ENCODE data around the gene AMZ1.

The AMZ1 gene

DNA sequence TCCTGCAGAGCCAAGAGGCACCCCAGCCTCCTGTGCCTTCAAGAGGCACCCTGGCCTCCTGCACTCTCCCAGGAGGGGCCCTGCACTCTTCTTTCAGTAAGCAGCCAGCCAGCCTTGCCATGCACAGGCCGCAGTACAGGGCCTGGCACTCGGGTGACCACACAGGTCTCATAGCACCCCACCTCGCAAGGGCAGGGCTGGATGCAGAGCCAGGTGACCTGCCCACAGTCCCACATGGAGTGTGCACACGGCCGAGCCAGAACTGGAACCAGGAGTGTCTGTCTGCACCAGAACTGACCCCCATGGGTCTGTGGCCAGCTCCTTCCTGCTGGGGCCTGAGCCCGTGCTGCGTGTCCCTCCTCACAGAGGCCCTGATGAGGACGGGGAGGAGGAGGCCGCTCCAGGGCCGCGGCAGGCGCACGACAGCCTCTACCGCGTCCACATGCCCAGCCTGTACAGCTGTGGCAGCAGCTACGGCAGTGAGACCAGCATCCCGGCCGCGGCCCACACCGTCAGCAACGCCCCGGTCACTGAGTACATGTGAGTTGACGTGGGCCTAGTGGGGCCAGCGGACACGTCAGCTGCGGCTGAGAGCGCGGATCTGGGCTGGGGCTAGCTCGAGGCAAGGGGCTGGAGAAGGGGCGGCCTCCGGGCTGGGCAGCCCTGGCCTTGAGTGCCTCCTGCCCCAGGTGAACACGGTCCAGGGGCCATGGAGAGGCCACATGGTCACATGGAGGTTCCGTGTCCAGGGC is 29.9 kb upstream of the AMZ1 start:
- H3K4me3 Mint-ChIP-seq = no peak overlapping the region
- DNase-seq (no peak), ATAC-seq (replicated peaks) (no peak)
- no peaks in the 10 kb centered on the region for H3K27me3 Mint-ChIP-seq
- no peaks in the 10 kb centered on the region for H3K9me3 Mint-ChIP-seq
- H3K27ac Mint-ChIP-seq = no peak overlapping the region
- peaks cover 3% of the 10 kb centered on the region for H3K36me3 Mint-ChIP-seq (ENCODE audit: insufficient read depth)
- peaks cover 0 to 3% of the 10 kb centered on the region in 2 donors for H3K4me1 Mint-ChIP-seq (ENCODE audit: low read depth in 2 of 2)

GRCh38 chr7:2658941-2659340 is 29.1 kb upstream of the AMZ1 start:
- DNase-seq = no peak
- H3K9me3 Mint-ChIP-seq = no peaks in the 10 kb centered on the region
- no peaks in the 10 kb centered on the region for H3K27me3 Mint-ChIP-seq

GRCh38 chr7:2659556-2660358 is 28.2 kb upstream of the AMZ1 start:
- H3K4me1 Mint-ChIP-seq (ENCODE audit: low read depth in 2 of 2) = peaks cover 0 to 3% of the 10 kb centered on the region in 2 donors
- no peak overlapping the region for H3K4me3 Mint-ChIP-seq
- H3K36me3 Mint-ChIP-seq (ENCODE audit: insufficient read depth) = peaks cover 3% of the 10 kb centered on the region
- H3K27me3 Mint-ChIP-seq = no peaks in the 10 kb centered on the region
- no peak overlapping the region for H3K27ac Mint-ChIP-seq
- DNase-seq (no peak), ATAC-seq (replicated peaks) (no peak)
- no peaks in the 10 kb centered on the region for H3K9me3 Mint-ChIP-seq

More at GRCh38 chr7:2658941-2659340, 29.1 kb upstream of the AMZ1 start:
- H3K36me3 Mint-ChIP-seq (ENCODE audit: insufficient read depth) = peaks cover 3% of the 10 kb centered on the region
- no peak for ATAC-seq (replicated peaks)
- peaks cover 0 to 3% of the 10 kb centered on the region in 2 donors for H3K4me1 Mint-ChIP-seq (ENCODE audit: low read depth in 2 of 2)
- H3K27ac Mint-ChIP-seq = no peak overlapping the region
- no peak overlapping the region for H3K4me3 Mint-ChIP-seq

GRCh38 chr7:2660359-2661095 is 27.5 kb upstream of the AMZ1 start:
- ATAC-seq (replicated peaks) = no peak
- Mint-ChIP-seq H3K27ac (no peak overlapping the region), H3K4me3 (no peak overlapping the region), H3K36me3 (ENCODE audit: insufficient read depth) (peaks cover 3% of the 10 kb centered on the region), H3K27me3 (no peaks in the 10 kb centered on the region), H3K4me1 (ENCODE audit: low read depth in 2 of 2) (peaks cover 0 to 3% of the 10 kb centered on the region in 2 donors), H3K9me3 (no peaks in the 10 kb centered on the region)
- DNase-seq = no peak

DNA sequence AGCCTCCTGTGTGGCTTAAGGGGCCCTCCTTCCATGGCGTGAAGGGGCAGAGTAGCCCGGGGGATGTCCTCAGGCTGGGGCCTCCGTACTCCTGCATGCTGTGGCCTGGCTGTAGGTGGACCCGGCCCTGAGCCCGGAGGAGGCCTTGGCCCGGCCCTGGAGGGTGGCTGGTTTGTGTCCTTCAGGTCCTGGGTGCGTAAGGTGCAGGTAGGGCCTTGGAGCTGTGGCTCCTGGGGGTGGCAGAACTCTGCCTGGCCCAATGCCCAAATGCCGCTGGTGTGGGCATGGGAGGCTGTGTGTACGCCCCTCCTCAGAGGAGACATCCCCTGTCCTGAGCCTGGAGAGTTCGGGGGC is 26.9 kb upstream of the AMZ1 start:
- ATAC-seq (replicated peaks) (no peak), DNase-seq (no peak)
- no peaks in the 10 kb centered on the region for H3K9me3 Mint-ChIP-seq
- peaks cover 0 to 3% of the 10 kb centered on the region in 2 donors for H3K4me1 Mint-ChIP-seq (ENCODE audit: low read depth in 2 of 2)
- no peak overlapping the region for H3K4me3 Mint-ChIP-seq
- no peak overlapping the region for H3K27ac Mint-ChIP-seq
- H3K27me3 Mint-ChIP-seq = no peaks in the 10 kb centered on the region
- H3K36me3 Mint-ChIP-seq (ENCODE audit: insufficient read depth) = peaks cover 3% of the 10 kb centered on the region

- H3K4me3 Mint-ChIP-seq = no peak overlapping the region
- peaks cover 0 to under 1% of the 10 kb centered on the region in 2 donors for H3K27me3 Mint-ChIP-seq
- H3K9me3 Mint-ChIP-seq = no peaks in the 10 kb centered on the region
- no peak overlapping the region for H3K27ac Mint-ChIP-seq
- ATAC-seq (replicated peaks) (no peak), DNase-seq (no peak)
- peaks cover 0 to 3% of the 10 kb centered on the region in 2 donors for H3K4me1 Mint-ChIP-seq (ENCODE audit: low read depth in 2 of 2)
- H3K36me3 Mint-ChIP-seq (ENCODE audit: insufficient read depth) = peaks cover 3% of the 10 kb centered on the region
Measured at GRCh38 chr7:2661602-2662272, 26.3 kb upstream of the AMZ1 start.

DNA sequence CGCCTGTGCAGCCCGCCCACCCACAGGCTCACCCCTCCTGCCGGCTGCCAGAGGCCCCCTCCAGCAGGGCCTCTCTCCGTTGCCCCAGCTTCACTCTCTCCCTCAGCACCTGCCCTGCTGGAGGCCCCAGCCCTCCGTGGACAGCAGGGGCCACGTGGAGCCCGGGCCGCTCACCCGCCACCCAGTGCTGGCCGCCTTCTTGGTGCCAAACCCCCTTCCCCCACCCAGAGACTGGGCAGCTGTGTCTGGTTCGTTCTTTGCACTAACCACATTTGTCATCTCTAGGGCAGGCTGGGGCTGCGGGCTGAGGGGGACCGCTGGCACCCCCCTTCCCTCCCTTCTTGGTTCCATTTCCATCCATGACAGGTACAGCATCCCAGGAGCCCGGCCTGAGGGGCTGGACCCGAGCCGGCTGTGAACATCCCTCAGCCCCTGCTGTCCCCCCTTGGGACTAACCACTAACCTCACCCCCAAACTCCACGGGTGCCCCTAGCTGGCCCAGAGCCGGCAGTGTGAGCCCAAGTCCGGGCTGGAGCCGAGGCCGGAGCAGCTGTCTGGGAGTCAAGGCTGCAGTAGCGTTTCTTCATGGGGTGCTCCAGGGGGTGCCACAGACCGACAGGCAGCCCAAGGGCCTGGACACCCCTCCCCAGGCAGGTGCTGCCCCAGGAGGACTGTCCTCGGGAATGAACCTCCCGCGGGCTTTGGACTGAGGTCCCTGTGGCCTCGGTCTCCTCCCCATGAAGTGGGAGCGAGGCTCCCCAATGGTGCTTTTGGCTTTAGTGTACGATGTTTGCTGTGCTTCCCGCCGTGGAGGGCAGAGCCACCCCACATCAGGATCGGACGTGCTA is 25.5 kb upstream of the AMZ1 start:
- DNase-seq = no peak
- Mint-ChIP-seq H3K27ac (no peak overlapping the region), H3K4me1 (ENCODE audit: low read depth in 2 of 2) (no peaks in the 10 kb centered on the region), H3K9me3 (no peaks in the 10 kb centered on the region), H3K4me3 (no peak overlapping the region), H3K36me3 (ENCODE audit: insufficient read depth) (peaks cover 3% of the 10 kb centered on the region), H3K27me3 (peaks cover 6 to 8% of the 10 kb centered on the region in 2 donors)
- ATAC-seq (replicated peaks) = no peak

DNA sequence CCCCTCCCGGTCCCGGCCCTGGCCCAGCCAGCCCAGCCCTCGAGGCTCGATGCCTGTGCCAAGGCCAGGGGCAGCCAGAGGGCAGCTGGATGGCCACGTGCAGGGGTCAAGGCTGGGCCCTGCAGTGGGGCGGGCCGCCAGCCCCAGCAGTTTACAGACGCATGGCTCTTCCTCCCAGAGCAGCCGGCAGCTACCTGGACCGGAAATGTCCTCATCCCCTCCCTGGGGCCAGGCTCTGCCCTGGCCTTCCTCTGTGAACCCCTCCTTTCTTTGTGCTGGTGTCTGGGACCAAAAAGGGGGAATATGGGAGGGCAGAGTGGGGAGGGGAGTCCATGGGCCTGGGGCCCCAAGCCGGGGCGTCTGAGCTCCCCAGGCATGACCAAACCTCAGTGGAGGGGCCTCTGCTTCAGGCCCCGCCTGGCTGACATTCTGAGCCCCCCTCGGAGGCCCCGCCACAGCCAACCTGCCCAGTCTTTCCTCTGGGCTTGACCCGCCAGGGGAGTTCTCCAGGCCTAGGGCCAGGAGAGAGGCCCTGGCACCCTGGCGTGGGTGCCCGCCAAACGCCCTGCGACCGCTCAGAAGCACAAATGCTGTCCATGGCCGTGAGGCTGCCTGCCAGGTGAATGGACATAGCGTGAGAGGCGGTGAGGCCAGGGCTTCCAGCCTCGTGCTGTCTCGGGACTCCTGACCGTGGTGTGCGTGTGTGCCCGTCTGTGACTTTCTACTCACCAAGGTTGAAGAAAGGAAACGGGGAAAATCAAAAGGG is 24.7 kb upstream of the AMZ1 start:
- Mint-ChIP-seq H3K4me1 (ENCODE audit: low read depth in 2 of 2) (peaks cover 0 to 6% of the 10 kb centered on the region in 2 donors), H3K9me3 (no peaks in the 10 kb centered on the region), H3K36me3 (ENCODE audit: insufficient read depth) (peaks cover 3% of the 10 kb centered on the region), H3K27me3 (peaks cover 14 to 16% of the 10 kb centered on the region in 2 donors), H3K4me3 (no peak overlapping the region), H3K27ac (no peak overlapping the region)
- ATAC-seq (replicated peaks) (no peak), DNase-seq (no peak)

DNA sequence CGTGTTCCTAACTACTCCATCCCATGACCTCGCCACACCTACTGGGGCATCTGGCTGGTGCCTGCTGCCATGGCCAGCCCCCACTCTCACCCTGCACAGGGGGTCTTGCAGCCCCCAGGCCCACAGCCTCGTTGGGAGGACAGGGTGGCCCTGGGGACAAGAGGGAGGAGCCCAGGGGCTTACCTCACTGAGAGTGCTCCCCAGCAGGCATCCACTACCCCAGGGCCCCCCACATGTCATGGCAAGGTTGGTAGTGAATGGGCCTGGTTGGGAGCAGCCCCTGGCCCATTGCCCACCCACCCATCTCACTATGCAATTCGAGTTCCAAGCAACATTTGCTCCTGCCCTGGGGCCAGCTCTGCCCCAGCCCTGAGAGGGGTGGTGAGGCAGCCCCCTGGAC is 24.0 kb upstream of the AMZ1 start:
- no peak for DNase-seq
- peaks cover 0 to 6% of the 10 kb centered on the region in 2 donors for H3K4me1 Mint-ChIP-seq (ENCODE audit: low read depth in 2 of 2)
- no peak overlapping the region for H3K4me3 Mint-ChIP-seq
- H3K36me3 Mint-ChIP-seq (ENCODE audit: insufficient read depth) = peaks cover 3% of the 10 kb centered on the region
- peaks cover 16 to 20% of the 10 kb centered on the region in 2 donors for H3K27me3 Mint-ChIP-seq
- no peak for ATAC-seq (replicated peaks)
- no peaks in the 10 kb centered on the region for H3K9me3 Mint-ChIP-seq
- no peak overlapping the region for H3K27ac Mint-ChIP-seq

DNA sequence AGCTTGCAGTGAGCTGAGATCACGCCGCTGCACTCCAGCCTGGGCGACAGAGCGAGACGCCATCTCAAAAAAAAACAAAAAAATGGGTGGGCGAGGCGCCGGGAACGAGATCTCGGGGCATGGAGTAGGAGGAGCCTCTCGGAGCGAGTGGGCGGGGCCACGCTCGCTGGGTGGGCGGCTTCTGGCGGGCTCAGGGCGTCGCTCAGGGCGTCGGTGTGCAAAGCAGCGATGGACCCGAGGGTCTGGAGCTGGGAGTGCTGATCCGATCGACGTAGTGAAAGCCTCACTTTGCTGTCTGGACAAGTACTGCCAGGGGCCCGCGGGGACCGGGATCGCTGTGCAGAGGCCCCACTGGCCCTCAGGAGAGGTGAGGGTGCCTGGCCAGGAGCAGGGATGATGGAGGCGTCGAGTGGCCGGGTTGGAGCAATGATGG is 22.6 kb upstream of the AMZ1 start:
- peaks cover 3 to 6% of the 10 kb centered on the region in 2 donors for H3K4me1 Mint-ChIP-seq (ENCODE audit: low read depth in 2 of 2)
- ATAC-seq (replicated peaks) (no peak), DNase-seq (no peak)
- H3K9me3 Mint-ChIP-seq = no peaks in the 10 kb centered on the region
- peaks cover 3% of the 10 kb centered on the region for H3K36me3 Mint-ChIP-seq (ENCODE audit: insufficient read depth)
- H3K4me3 Mint-ChIP-seq = no peak overlapping the region
- no peak overlapping the region for H3K27ac Mint-ChIP-seq
- peaks cover 24 to 31% of the 10 kb centered on the region in 2 donors for H3K27me3 Mint-ChIP-seq

DNA sequence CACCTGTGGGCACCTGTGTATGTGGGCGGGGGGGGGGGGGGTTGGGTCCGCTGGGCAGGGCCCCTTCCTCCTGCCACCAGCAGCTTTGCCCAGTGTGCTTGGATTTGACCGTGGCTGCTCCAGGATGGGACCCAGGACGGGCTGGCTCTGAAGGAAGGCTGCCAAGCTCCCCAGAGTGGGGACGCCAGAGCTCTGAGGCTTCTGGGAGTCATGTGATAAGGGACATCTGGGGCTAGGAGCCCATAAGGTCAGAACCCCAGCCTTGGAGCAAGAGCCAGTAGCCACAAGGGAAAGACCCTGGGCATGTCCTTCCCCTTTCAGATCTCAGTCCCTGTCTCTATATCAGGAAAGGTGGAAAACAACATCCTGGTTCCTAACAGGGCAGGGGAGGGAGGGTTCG is 21.8 kb upstream of the AMZ1 start:
- peaks cover 32 to 35% of the 10 kb centered on the region in 2 donors for H3K27me3 Mint-ChIP-seq
- H3K9me3 Mint-ChIP-seq = no peaks in the 10 kb centered on the region
- H3K4me1 Mint-ChIP-seq (ENCODE audit: low read depth in 2 of 2) = peaks cover 10 to 13% of the 10 kb centered on the region in 2 donors
- DNase-seq = no peak
- no peak overlapping the region for H3K27ac Mint-ChIP-seq
- H3K36me3 Mint-ChIP-seq (ENCODE audit: insufficient read depth) = peaks cover 6% of the 10 kb centered on the region
- no peak overlapping the region for H3K4me3 Mint-ChIP-seq
- ATAC-seq (replicated peaks) = no peak
